GM12891 (cell line): Measurements from ENCODE around the gene ZNF638.

Experiments
- PAX5 ChIP-seq: IDR thresholded peaks from 2 replicates; pipeline ENCODE4 v1.6.1; 2011; ENCODE audit warnings: low read length, moderate library complexity, mild to moderate bottlenecking; ENCODE audit not compliant: insufficient read depth, severe bottlenecking
- POLR2A ChIP-seq: IDR thresholded peaks from 2 replicates; pipeline ENCODE4 v1.6.1; 2011; ENCODE audit warnings: low read depth, low read length, control low read depth
- POLR2AphosphoS5 ChIP-seq: IDR thresholded peaks from 2 replicates; pipeline ENCODE4 v1.6.1; 2011; ENCODE audit warnings: low read depth, low read length, control low read depth
- POU2F2 ChIP-seq: IDR thresholded peaks from 2 replicates; pipeline ENCODE4 v1.6.1; 2011; ENCODE audit warnings: low read depth, mild to moderate bottlenecking, control low read depth, low read length, moderate library complexity
- SPI1 ChIP-seq: IDR thresholded peaks from 2 replicates; pipeline ENCODE4 v1.6.1; 2011; ENCODE audit warnings: low read depth, low read length, control low read depth
- TAF1 ChIP-seq: IDR thresholded peaks from 2 replicates; pipeline ENCODE4 v1.6.1; 2011; ENCODE audit warnings: low read depth, low read length, control low read depth

DNA sequence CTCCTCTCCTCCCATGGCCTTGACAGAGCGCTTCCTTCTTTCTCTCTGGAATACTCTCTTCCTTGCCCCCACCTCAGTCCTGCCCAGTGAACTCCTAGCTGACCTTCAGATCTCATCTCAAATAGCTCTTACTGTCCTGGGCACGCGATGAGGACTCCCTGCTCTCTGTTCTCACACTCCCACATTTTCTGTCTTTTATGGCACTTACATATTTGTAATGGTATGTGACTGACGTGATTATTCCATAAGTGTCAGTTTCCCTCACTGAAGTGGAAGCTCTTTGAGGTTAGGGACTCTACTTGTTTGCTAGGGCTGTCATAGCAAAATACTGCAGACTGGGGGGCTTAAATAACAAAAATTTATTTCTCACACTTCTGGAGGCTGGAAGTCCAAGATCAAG lies 120.1 kb downstream of the ZNF638 start:
- TF ChIP-seq POLR2A, result no peak
- no peak for TF ChIP-seq POLR2AphosphoS5
- TF ChIP-seq SPI1, result no peak
- TF ChIP-seq TAF1, result no peak
- TF ChIP-seq PAX5, result no peak
- no peak for TF ChIP-seq POU2F2
